ENCODE results near the gene VWC2L. TPM values are rescaled to one million over a fixed set of nuclear protein-coding genes. Genes with fewer than 3 reads are reported as not detected.

VWC2L gene
- total and polyA plus RNA-seq, 10 donors = not detected

DNA sequence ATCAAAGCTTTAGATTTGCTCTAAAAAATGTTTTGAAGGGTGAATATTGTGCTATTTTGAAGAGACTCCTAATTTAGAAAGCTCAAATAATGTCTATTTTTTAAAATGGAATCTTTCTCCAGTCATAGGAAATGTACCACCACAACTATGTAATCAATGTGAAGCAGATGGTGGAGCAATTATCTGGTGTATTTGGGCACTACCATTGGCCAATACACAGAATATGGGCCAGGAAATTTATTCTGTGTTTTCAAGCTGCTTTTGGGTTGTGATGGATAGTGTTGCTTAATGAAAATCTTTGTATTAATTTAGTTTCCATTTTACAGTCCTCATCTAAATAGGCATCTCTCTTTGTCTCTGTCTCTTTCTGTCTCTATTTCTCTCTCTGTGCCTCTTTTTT is 17.1 kb upstream of the VWC2L start:
- Histone ChIP-seq H3K9me3 (no peaks in the 10 kb centered on the region), H3K4me1 (no peaks in the 10 kb centered on the region), H3K36me3 (no peaks in the 10 kb centered on the region), H3K27ac (no peak overlapping the region), H3K4me3 (no peak overlapping the region), H3K27me3 (replicated peaks in 1 of 7) (no peaks in the 10 kb centered on the region)
- no peak for DNase-seq
- intact Hi-C loops (cut with DNase I; ENCODE audit: low total_unique reads) = no loop called here
- TF ChIP-seq, protein P1, sequence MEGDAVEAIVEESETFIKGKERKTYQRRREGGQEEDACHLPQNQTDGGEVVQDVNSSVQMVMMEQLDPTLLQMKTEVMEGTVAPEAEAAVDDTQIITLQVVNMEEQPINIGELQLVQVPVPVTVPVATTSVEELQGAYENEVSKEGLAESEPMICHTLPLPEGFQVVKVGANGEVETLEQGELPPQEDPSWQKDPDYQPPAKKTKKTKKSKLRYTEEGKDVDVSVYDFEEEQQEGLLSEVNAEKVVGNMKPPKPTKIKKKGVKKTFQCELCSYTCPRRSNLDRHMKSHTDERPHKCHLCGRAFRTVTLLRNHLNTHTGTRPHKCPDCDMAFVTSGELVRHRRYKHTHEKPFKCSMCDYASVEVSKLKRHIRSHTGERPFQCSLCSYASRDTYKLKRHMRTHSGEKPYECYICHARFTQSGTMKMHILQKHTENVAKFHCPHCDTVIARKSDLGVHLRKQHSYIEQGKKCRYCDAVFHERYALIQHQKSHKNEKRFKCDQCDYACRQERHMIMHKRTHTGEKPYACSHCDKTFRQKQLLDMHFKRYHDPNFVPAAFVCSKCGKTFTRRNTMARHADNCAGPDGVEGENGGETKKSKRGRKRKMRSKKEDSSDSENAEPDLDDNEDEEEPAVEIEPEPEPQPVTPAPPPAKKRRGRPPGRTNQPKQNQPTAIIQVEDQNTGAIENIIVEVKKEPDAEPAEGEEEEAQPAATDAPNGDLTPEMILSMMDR (IDR thresholded peaks at IDR 0.05 in 8 of 11, conservative IDR thresholded peaks at IDR 0.05 in 3 of 11) = no peak
- TF ChIP-seq POLR2A (IDR thresholded peaks at IDR 0.05) (no peak), POLR2AphosphoS5 (IDR thresholded peaks at IDR 0.05) (no peak)

DNA sequence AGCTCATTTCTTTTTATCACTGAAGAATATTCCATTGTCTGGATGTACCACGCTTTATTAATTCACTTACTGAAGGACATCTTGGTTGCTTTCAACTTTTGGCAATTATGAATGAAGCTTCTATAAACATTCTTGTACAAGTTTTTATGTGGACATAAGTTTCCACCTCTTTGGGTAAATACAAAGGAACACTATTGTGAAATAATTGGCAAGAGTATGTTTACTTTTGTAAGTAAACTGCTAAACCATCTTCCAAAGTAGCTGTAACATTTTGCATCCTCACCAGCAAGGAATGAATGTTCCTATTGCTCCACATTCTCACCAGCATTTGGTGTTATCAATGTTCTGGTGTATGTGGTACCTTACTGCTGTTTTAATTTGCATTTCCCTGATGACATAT is 15.8 kb upstream of the VWC2L start:
- no peak for DNase-seq
- Histone ChIP-seq H3K9me3 (no peaks in the 10 kb centered on the region), H3K4me1 (no peaks in the 10 kb centered on the region), H3K27ac (no peak overlapping the region), H3K4me3 (no peak overlapping the region), H3K27me3 (replicated peaks in 1 of 7) (no peaks in the 10 kb centered on the region), H3K36me3 (no peaks in the 10 kb centered on the region)
- 83 to 93% (median 87%) methylated on average over 1 of the region's 1 CpG for whole genome bisulfite sequencing, 5 donors
- TF ChIP-seq POLR2A (IDR thresholded peaks at IDR 0.05) = no peak
- TF ChIP-seq, protein P1 (IDR thresholded peaks at IDR 0.05 in 8 of 11, conservative IDR thresholded peaks at IDR 0.05 in 3 of 11) = no peak
- TF ChIP-seq POLR2AphosphoS5 (IDR thresholded peaks at IDR 0.05) = no peak
- intact Hi-C loops (cut with DNase I; ENCODE audit: low total_unique reads) = no loop called here

DNA sequence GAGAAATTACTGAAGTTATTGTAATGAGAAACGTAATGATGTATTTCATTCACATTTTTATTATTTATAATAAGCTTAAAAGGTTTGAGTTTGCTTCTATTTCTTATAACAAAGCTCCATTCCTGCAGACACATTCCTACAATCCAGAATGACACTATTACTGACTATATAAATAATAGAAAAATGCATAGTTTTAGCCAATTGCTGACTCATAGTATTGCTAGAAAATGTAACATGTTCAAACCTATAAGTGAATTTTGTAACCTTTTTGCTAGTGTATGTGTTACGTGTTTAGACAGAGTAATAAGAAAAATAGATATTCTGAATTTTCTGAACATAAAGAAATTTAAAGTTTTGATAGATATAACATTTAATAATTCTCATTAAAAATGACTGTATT is 9.3 kb upstream of the VWC2L start:
- TF ChIP-seq POLR2A (IDR thresholded peaks at IDR 0.05) (no peak), POLR2AphosphoS5 (IDR thresholded peaks at IDR 0.05) (no peak)
- TF ChIP-seq, protein P1 (IDR thresholded peaks at IDR 0.05 in 8 of 11, conservative IDR thresholded peaks at IDR 0.05 in 3 of 11) = no peak
- Histone ChIP-seq H3K9me3 (no peaks in the 10 kb centered on the region), H3K27me3 (replicated peaks in 1 of 7) (no peaks in the 10 kb centered on the region), H3K4me1 (no peaks in the 10 kb centered on the region), H3K4me3 (no peak overlapping the region), H3K36me3 (no peaks in the 10 kb centered on the region), H3K27ac (no peak overlapping the region)
- WGBS, 5 donors = 55 to 77% (median 68%) methylated on average over 2 of the region's 2 CpGs
- intact Hi-C loops (cut with DNase I; ENCODE audit: low total_unique reads) = no loop called here
- DNase-seq = no peak

DNA sequence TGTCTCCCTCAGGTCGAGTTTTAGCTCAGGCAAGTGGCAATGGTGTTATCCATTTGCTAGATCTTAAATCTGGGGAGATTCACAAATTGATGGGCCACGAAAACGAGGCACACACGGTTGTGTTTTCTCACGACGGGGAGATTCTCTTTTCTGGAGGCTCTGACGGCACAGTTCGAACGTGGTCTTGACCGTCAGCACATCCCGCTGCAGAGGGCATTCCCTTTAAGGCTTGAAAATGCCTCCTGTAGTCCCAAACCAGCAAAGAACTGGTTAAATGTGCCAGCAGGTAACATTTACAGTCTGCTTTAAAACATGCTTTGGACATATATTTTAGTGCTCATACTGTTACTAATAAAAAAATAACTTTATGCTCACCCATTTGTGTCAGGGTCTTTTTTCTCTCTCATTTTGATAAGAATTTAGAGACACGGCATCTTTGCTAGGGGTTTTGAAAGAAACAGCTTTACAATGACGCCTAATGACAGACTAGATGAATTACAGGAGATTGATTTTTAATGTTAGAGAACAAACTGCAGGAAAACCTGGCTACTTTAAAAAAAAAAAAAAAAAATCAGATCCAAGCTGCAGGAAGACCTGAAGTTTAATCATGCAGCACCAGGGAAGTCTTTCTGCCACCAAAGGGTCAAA is 602 bp upstream of the VWC2L start:
- Histone ChIP-seq H3K36me3 (no peaks in the 10 kb centered on the region), H3K4me3 (no peak overlapping the region), H3K27ac (no peak overlapping the region), H3K9me3 (no peaks in the 10 kb centered on the region), H3K27me3 (replicated peaks in 1 of 7) (no peaks in the 10 kb centered on the region), H3K4me1 (no peaks in the 10 kb centered on the region)
- no peak for DNase-seq
- TF ChIP-seq, protein P1 (IDR thresholded peaks at IDR 0.05 in 8 of 11, conservative IDR thresholded peaks at IDR 0.05 in 3 of 11) = no peak
- TF ChIP-seq POLR2AphosphoS5 (IDR thresholded peaks at IDR 0.05) (no peak), POLR2A (IDR thresholded peaks at IDR 0.05) (no peak)
- WGBS, 5 donors = 46 to 61% (median 54%) methylated on average over 13 of the region's 13 CpGs
- intact Hi-C loops (cut with DNase I; ENCODE audit: low total_unique reads) = no loop called here

Measured in spleen (tissue), 11 donors.